GM19035 (cell line): ENCODE data around the gene CD99L2.
"Not testable (repeated sequence)": the region's sequence is repeated elsewhere in the genome, so short reads cannot be mapped to it uniquely, and the experiment has no call there.

Source experiments
- ATAC-seq: cut with Tn5 transposase; IDR thresholded peaks from one replicate; pipeline ENCODE4 v1.9.1; 2021; ENCODE audit not compliant: unreplicated experiment

Gene CD99L2

DNA sequence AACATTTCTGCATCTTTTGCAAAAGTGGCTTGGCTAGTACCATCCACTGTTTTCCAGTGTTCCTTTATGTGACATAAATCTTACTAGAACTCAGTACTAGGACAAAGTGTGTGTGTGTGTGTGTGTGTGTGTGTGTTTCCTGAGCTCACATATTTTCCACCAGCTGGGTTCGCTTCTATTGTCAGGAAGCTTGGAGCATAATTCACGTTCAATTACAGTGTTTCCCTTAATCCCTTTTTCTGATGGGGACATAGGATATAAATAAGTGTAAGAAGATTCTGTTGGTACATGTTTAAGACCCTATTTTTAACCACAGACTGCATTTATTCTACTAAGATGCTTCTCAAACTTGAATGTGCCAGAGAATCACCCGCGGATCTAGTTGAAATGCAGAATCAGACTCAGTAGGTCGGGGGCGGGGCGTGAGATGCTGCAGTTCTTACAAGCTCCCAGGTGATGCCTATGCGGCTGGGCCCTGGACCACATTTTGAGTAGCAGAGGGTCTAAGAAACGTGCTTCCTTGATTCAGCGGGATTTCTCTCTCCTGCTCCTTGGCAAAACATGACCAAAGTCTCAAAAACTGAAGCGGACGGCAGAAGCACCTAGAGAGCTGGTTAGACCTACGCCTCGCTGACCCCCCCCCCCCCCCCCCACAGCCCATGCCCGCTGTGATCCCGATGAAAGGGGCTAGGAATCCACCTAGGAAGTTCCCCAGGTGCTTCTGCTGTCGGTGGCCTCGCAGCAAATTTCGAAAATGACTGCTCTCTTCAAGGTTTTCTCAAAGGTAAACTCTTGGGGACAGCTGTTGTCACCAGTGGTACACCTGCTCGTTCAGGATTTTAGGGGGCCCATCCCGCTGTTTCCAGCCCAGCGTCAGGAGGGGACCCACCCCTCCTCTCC is 797 bp downstream of the CD99L2 start:
- ATAC-seq, result peak; percentile 0

DNA sequence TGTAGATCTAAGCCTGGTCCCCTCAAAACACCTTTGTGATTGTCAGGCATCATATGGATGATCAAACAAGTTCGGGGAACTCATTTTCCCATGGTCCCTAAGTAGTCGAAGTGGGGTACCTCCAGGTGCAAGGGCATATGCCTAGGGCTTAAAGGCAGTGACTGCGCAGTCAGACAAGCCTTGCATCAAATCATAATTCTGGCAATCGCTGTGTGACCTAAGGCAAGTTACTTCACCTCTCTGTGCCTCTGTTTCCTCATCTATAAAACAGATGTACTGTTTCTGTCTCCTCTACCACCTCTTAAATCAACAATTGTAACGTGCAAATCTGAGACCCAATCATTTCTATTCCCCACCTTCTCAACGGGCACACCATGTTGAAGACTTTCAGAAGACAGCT is 1.8 kb downstream of the CD99L2 start:
- ATAC-seq, result no peak

DNA sequence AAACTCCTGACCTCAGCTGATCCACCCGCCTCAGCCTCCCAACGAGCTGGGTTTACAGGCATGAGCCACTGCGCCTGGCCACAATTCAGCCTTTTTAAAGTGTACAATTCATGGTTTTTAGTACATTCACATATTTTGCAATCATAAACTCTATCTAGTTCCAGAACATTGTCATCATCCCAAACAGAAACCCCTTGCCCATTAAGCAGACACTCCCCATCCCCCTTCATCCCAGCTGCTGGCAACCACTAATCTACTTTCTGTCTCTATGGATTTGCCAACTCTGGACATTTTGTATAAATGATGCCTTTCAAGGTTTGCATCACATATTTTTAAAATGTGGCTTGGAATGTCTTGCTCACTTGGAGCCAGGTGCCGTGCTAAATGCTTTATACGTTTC is 4.5 kb downstream of the CD99L2 start:
- no peak for ATAC-seq

DNA sequence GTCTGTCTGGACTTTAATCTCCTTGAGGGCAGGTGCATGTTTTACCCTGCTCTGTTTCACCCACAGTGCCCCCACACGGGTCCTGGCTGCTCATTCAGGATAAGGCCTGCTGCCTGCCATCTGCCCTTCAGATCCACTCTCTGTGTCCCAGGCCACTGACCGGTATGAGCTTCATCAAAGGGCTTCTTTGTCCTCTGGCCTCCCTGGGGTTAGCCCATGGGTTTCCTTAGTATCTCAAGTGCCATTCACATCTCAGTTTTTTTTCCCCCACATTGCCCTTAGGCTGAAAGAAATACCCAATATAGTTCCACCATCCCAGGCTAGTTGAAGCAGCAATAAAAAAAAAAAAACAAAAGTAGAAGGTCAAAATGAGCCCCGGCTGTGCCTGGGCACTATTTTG is 9.3 kb downstream of the CD99L2 start:
- ATAC-seq, result no peak

DNA sequence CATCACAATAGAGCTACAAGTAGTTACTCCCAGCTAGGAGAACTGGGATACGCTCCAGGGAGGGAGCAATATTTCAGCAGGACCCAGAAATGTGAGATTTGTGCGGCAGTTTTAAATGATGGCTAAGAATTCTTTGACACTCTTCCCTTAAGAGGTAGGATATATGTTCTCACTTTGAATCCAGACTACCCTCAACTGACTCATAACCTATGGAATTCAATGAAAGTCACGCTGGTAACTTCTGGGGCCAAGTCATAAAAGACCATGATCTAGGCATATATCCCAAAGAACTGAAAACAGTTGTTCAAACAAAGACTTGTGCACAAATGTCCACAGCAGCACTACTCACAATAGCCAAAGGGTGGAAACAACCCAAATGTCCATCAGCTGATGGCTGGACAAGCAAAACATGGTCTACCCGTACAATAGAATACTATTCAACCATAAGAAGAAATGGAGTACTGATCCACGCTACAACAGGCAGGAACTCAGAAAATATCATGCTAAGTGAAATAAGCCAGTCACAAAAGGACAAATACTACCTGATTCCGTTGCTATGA is 10.5 kb downstream of the CD99L2 start:
- no peak for ATAC-seq

DNA sequence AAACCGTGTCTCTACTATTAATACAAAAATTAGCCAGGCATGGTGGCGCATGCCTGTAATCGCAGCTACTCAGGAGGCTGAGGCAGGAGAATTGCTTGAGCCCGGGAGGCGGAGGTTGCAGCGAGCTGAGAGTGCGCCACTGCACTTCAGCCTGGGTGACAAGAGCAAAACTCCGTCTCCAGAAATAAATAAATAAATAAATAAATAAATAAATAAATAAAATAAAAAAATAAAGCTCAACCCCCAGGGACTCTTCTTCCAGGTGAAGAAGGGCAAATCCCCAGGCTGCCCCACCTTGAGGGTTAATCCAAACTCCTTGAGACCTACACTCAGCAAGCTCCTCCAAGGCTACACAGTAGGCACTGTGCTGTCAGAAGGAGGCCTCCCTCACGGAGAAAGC is 11.2 kb downstream of the CD99L2 start:
- ATAC-seq, result not testable (repeated sequence)

DNA sequence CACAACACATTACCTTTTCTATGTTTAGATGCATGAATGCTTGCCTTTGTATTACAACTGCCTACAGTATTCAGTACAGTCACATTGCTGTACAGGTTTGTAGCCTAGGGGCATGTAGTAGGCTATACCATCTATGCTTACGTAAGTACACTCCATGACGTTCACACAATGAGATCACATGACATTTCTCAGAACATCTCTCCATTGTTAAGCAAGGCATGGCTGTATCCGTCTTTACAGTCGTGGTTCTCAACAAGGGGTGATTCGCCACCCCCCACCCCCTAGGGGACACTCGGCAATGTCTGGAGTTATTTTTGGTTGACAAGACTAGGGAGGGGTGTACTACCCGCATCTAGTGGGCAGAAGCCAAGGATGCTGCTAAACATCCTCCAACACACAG is 12.1 kb downstream of the CD99L2 start:
- no peak for ATAC-seq

DNA sequence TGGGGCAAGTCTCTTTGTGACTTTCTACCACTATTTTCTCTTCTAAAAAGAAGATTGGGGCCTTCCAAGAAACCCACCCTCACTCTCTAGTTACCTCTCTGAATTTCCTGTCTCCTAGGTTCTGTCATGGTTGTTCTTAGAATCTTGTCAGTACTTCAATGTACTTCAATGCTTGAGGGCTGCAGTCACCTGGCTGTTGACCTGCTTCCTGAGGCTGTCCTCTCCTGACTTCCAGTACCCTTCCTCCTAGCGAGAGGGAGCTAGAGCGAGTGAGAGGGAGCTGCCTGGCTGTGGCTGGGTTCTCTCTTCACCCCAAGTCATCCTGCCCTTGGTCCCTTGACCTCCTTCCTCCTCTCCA is 17.7 kb downstream of the CD99L2 start:
- ATAC-seq, result peak; percentile 12

DNA sequence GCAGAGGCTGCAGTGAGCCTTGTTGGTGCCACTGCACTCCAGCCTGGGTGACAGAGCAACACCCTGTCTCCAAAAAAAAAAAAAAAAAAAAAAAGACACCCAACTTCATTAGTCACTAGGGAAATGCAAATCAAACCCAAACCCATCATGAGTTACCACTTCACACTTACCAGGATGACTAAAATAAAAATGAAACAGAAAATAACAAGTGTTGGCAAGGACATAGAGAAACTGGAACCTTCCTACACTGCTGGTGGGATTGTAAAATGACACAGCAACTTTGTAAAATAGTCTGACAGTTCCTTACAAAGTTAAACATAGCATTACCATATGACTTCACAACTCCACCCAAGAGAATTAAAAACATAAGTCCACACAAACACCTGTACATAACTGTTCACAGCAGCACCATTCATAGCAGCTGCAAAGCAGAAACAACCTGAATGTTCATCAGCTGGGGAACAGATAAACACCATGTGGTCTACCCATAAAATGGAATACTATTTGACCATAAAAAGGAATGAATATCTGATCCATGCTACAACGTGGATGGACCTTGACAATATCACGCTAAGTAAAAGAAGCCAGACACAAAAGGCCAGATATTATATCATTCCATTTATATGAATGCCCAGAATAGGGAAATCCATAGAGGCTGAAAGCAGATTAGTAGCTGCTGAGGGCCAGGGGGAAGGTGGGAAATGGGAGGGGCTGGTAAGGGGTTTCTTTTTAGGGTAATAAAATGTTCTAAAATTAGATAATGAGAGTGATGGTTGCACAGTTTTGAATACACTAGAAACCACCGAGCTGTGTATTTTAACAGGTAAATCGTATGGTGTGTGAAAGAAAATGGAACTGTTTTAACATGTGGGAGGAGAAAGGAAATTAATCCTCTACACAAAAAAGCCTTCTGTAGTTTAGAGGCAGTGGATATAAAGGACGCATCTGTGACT is 18.3 kb downstream of the CD99L2 start:
- ATAC-seq, result peak; percentile 82

DNA sequence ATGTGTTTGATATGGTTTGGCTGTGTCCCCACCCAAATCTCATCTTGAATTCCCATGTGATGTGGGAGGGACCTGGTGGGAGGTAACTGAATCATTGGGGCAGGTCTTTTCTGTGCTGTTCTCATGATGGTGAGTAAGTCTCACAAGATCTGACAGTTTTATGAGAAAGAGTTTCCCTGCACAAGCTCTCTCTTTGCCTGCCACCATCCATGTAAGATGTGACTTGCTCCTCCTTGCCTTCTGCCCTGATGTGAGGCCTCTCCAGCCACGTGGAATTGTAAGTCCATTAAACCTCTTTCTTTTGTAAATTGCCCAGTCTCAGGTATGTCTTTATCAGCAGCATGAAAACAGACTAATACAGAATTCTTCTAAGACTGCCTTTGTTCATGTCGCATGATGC is 22.8 kb downstream of the CD99L2 start:
- ATAC-seq, result not testable (repeated sequence)

DNA sequence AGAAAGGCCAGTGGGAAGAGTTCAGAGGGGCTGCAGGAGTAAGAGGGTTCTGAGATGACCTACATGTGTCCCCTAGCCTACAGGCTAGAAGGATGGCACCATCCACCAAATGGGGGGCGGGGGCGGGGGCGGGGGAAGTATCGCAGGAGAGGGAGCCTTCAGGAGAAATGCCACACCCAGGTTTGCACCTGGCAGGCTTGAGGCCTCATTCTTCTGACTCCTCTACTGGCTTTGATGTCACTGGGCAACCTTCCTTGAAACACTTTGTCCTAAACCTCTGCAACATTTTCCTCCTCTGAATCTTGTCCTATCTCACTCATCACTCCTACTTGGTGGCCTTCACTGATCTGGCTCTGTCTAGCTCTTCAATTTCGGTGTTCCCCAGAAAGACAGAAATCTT is 24.0 kb downstream of the CD99L2 start:
- no peak for ATAC-seq

DNA sequence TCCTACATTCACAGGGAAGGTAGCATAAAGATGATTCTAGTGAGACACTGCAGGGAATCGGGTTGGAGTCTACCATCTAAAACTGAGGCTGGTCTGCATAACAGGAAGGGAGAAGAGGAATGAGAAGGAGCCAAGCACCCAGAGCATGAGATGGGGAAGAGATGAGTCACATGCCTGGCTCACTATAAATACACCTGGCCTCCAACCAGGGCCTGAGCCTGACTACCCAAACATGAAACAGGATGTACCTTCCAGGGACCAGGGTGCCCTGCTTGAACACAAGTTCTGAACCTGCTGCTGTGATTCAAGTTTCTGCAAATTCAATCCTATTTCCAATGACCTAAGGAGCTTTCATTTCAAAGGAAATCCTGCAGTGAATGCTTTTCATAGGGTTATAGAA is 24.9 kb downstream of the CD99L2 start:
- ATAC-seq, result peak; percentile 40

DNA sequence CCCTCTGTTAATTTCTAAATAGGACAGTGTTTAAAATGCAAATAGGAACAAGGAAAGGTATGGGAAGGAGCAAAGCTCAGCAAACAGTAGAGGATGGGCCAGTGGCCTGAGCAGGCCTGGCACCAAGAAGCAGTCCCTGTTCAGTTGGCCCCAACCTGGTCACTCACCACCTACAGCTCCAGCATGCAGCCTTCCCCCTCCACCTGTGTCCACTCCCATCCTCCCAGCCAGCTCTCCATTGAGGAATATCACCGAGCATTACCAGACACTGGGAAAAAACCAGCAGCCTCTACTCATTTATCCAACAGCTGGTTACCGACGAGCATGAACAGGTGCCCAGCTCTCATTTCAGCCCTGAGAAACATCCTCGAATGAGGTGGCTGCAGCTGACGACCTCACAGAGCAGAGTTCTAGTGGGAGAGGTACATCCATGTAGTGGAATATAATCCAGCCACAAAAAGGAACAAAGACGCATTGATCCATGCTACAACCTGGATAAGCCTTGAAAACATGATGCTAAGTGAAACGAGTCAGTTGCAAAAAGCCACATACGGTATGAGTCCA is 25.6 kb downstream of the CD99L2 start:
- no peak for ATAC-seq

DNA sequence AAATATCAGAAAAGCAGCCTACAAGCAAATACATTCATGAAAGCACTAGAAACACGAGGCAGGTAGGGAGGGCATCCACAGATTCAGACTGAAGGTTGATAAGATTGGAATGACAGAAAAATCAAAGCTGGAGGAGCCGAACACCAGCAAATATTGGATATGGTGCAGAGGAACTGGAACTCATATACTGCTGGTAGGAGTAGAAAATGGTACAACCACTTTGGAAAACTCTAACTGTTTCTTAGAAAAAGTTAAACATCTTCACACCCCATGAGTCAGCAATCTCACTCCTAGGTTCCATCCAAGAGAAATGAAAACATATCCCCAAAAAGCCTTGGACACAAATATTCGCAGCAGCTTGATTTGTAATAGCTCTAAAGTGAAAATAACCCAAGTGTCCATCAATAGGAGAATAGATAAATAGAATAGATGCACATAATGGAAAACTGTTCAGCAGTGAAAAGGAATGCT is 27.1 kb downstream of the CD99L2 start:
- no peak for ATAC-seq

DNA sequence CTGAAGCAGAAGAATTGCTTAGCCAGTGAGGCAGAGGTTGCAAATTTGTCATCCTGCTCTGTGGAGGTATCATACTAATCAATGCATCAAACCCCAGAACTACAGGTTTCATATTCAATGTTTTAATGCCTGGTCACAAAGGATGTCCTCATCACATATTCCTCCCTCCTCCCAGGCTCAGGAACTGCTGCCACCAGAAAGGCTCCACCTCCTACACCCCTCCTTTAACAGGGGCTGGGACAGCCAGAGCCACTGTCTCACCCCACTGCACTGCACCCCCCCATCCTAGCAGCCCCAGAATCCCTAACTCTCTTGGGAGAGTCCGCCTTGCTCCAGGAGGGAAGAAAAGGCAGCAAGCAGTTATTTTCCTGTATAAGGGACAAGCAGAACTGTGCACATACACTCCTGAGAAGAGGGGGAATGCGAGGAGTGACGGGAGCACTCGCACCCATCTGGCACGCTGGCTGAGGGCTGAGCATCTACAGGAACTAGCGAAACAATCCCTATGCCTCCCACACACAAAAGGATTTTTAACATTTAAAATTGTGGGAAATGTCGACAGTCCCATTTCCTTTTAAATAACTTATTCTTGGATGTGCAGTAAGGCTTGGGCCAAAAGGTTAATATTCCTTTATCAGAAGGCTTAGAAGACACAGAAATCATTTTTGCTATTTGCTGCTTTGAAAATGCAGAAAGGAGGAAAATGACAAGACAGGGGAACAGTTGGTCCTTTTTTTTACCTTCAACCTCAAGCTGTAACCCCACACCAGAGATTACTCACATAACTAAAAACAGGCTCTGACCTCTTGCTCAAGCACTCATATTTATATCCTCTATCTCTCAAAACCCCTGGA is 27.8 kb downstream of the CD99L2 start:
- peak; percentile 55 for ATAC-seq

DNA sequence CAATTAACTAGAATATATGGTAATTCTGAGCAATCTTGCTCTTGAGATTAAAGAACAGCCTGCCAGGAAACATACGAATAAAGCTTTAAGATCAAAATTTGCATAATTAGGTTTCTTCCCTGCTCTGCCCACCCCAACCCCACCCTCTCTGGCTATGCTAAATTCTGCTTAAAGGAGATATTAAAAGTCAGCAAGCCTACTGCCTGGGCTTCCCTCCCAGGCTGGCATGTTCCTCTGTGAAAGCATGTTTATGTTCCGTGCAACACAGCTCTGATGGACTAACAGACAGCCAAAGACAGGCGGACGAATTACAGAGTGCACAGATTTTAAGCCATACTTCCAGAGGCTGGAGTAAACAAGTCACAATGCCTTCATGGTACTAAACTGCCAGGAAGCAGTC is 28.4 kb downstream of the CD99L2 start:
- ATAC-seq, result no peak

DNA sequence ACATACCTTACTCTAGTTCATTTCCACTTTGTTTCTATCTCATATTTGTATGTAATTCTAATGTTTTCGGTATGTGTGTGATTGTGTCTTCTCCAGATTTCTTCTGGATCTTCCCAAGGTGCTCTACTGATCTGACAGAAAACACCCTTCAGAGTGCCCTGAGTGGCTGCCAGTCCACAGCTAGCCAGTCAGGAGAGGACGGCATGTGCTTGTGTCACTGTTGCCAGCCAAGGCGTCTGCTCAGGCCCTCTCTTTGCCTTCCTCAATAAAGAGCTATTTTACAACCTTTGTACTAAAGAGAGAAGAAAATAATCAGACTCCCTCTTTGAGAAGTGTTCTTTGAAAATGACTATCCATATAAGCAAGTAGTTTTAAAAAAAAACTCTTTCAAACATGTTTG is 29.0 kb downstream of the CD99L2 start:
- no peak for ATAC-seq

DNA sequence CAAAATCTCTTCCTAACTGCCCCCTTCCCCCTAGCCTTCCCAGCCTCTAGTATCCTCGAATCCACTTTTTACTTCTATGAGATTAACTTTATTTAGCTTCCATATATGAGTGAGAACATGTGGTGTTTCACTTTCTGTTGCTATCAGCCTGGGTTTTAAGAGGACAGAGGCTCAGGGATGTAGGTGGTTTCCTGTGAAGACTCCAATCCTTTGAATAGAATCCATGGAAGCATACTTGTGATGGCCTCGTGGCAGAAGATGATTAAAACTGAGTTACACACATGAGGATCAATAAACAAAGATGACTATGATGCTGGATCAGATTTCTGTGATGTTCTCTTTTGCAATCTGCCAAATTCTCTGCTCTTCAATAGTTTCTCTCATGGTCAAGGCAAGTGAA is 29.8 kb downstream of the CD99L2 start:
- ATAC-seq, result no peak

DNA sequence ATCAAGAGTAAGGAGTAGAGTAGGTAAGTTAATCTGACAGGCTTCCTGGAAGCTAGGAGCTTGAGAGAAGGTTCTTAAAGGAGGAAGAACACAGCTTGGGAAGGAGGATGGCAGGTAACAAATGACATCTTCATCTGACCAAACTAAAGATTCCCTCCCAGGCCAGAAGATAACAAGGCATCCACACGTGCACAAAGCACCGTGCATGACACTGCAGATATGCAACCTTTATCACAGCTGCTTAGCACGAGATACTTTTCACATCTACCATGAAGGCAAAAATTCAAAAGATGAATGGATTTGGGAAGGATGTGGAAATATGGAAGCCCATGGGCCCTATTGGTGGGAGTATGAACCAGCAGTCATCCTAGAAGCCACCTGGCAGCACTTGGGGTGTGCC is 34.3 kb downstream of the CD99L2 start:
- no peak for ATAC-seq

DNA sequence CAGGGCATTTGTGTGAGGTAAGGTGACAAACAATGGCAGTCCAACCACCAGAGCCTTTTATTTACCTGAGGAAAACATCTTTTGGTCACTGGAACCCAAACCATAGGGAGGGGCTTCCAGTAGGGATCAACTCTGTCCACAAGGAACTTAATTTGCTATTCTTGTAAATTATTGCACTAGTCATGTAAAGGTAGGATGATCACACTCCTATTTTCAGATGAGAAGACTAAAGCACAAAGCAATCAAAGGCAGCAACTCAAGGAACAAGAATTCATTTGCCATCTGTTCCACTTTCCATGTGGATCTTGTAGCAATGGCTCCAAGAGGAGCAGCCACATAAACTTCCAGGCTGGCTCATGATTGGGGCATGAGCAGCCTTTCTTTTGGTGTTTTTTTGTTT is 35.3 kb downstream of the CD99L2 start:
- ATAC-seq, result no peak
